CD4-positive, alpha-beta memory T cell (primary cell): Measurements from ENCODE around the gene UQCRQ. TPM values are rescaled to one million over a fixed set of nuclear protein-coding genes. Genes with fewer than 3 reads are reported as not detected.

ENCODE experiments used
- CTCF ChIA-PET: fragments of 350-600 bp; sonication (Branson Sonifier 250); formaldehyde crosslinking; loops from one replicate; lab custom pipeline; 2021; ENCODE audit warnings: inconsistent platforms; ENCODE audit not compliant: partially characterized antibody; lab: Charles Lee
- POLR2A ChIA-PET: fragments of 350-600 bp; sonication (Branson Sonifier 250); formaldehyde crosslinking; loops from one replicate; lab custom pipeline; 2021; ENCODE audit not compliant: partially characterized antibody; lab: Charles Lee
- DNase-seq, 5 donors: peaks; one replicate each; pipeline versions ENCODE4 v3.0.0 to v3.0.0-alpha.2; 2020 to 2022; ENCODE audit warnings: mixed read lengths in 1 of 5
- H3K27ac ChIP-seq: one replicate; pipeline ENCODE4 v1.7.0; 2013; ENCODE audit warnings: low read depth, low read length
- H3K27me3 ChIP-seq: 2 replicates; pipeline ENCODE4 v1.7.0; 2013; ENCODE audit warnings: mild to moderate bottlenecking, low read length, moderate library complexity; ENCODE audit not compliant: insufficient read depth
- H3K36me3 ChIP-seq: 2 replicates; pipeline ENCODE4 v1.7.0; 2013; ENCODE audit warnings: mild to moderate bottlenecking, low read length, moderate library complexity; ENCODE audit not compliant: insufficient read depth
- H3K4me1 ChIP-seq: 2 replicates; pipeline ENCODE4 v1.7.0; 2013; ENCODE audit warnings: mild to moderate bottlenecking, low read length, moderate library complexity; ENCODE audit not compliant: insufficient read depth
- H3K4me3 ChIP-seq, 2 donors: one replicate each; pipeline ENCODE4 v1.7.0; 2013; ENCODE audit warnings: low read length in 2 of 2, mild to moderate bottlenecking in 1 of 2
- H3K9me3 ChIP-seq, 2 donors: one replicate each; pipeline ENCODE4 v1.7.0; 2013; ENCODE audit warnings: low read length in 2 of 2, control low read depth in 1 of 2; ENCODE audit not compliant: control insufficient read depth in 1 of 2
- H3K27ac Mint-ChIP-seq, 7 donors: one replicate each; pipeline ENCODE4 v1.8.0; 2020 to 2021; ENCODE audit warnings: mixed read lengths in 7 of 7, mild to moderate bottlenecking in 6 of 7, inconsistent platforms in 3 of 7, moderate library complexity in 3 of 7
- H3K27me3 Mint-ChIP-seq, 2 donors: one replicate each; pipeline ENCODE4 v1.8.0; 2020 to 2021; ENCODE audit warnings: mixed read lengths in 2 of 2
- H3K36me3 Mint-ChIP-seq, 2 donors: one replicate each; pipeline ENCODE4 v1.8.0; 2020 to 2021; ENCODE audit warnings: mixed read lengths in 2 of 2, inconsistent platforms in 1 of 2, mild to moderate bottlenecking in 1 of 2
- H3K4me1 Mint-ChIP-seq, 4 donors: one replicate each; pipeline ENCODE4 v1.8.0; 2020 to 2021; ENCODE audit warnings: mixed read lengths in 4 of 4, mild to moderate bottlenecking in 1 of 4
- H3K4me3 Mint-ChIP-seq, 8 donors: one replicate each; pipeline ENCODE4 v1.8.0; 2020 to 2021; ENCODE audit warnings: mixed read lengths in 8 of 8, mild to moderate bottlenecking in 7 of 8, moderate library complexity in 6 of 8, inconsistent platforms in 3 of 8
- H3K9me3 Mint-ChIP-seq, 8 donors: one replicate each; pipeline ENCODE4 v1.8.0; 2020 to 2021; ENCODE audit warnings: mixed read lengths in 8 of 8, mild to moderate bottlenecking in 5 of 8, inconsistent platforms in 3 of 8, moderate library complexity in 1 of 8
- intact Hi-C: fragments of 100-400 bp; cut with micrococcal nuclease; formaldehyde crosslinking; loops from one replicate; pipeline ENCODE4 v1.15.1; 2023
- polyA plus RNA-seq, 2 donors: library from polyadenylated mRNA; unstranded; fragments of 300-500 nt; fragmentation: Illumina TruSeq; gene quantifications; one replicate each; pipeline ENCODE4 v1.2.3, GENCODE V29; 2021
- total RNA-seq, 2 experiments: library from RNA; stranded (reverse); gene quantifications; one replicate each; pipeline ENCODE4 v1.2.3, GENCODE V29; 2021

Gene UQCRQ
- total and polyA plus RNA-seq, 4 experiments from 2014 or later = 124 to 536 (median 299) TPM

DNA sequence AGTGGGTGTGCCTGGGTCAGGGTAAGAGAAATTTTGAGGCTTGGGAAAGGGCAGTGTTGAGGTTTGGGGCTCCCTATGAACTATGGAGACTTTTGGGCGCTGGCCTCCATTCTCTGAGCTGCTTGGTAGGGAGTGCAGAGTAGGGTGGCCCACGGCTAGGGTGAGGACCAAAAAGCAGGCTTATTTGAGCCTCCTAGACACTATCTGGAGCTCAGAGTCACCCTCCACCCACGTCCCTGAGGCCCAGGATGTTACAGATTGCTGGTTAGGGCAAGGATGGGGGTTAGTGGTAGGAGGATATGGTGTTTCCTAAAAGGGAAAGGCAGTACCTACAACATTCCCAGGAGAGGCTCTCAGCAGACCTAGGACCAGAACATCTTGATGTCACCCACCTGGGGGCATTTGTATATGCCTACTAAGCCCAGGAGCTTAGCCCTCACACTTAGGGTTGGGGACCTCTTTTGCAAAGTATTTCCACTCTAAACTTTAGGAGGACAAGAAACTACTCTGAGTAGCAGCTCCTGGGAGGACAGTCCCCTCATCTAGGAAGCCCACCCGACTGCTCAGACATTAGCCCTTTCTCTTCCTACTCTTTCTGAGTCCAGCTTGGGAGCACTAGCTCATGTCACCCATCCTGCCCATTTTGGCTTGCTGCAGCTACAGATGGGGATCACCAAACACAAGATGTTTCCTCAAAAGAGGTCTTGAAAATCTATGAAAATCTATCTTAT, 38.3 kb upstream of the UQCRQ start:
- intact Hi-C loops = loop anchor here (10.0 kb wide), 1 partner anchor 533 kb away; the partner anchor contains the start of gene SLC22A4
- no peaks in the 10 kb centered on the region for H3K4me1 ChIP-seq
- Mint-ChIP-seq H3K36me3 (no peaks in the 10 kb centered on the region), H3K4me1 (peaks cover 6 to 14% (median 8%) of the 10 kb centered on the region in 4 donors), H3K27ac (peak overlapping the region in 2 of 7 donors; percentile 8 to 19), H3K4me3 (peak overlapping the region in 2 of 8 donors; percentile 13 to 59), H3K9me3 (no peaks in the 10 kb centered on the region), H3K27me3 (peaks cover 24 to 50% of the 10 kb centered on the region in 2 donors)
- H3K9me3 ChIP-seq = no peaks in the 10 kb centered on the region
- no peak overlapping the region for H3K27ac ChIP-seq
- ChIA-PET CTCF (interaction anchor here (0.6 to 4.1 kb wide), 10 partner anchors 8 to 301 kb away, joined by 3 to 42 read pairs (median 6); no protein-coding TSS in a partner anchor), POLR2A (interaction anchor here (1.7 to 2.6 kb wide), 3 partner anchors 8 to 55 kb away, joined by 7 to 9 read pairs (median 7); partner anchors contain the start of genes GDF9 and UQCRQ)
- DNase-seq = no peak
- no peak overlapping the region for H3K4me3 ChIP-seq
- H3K36me3 ChIP-seq = no peaks in the 10 kb centered on the region
- peaks cover 20% of the 10 kb centered on the region for H3K27me3 ChIP-seq

- CTCF ChIA-PET = interaction anchor here (0.8 to 4.1 kb wide), 16 partner anchors 8 to 302 kb away, joined by 3 to 42 read pairs (median 6); no protein-coding TSS in a partner anchor
- DNase-seq = no peak
- peaks cover 5 to 14% (median 8%) of the 10 kb centered on the region in 4 donors for H3K4me1 Mint-ChIP-seq
- Histone ChIP-seq H3K4me1 (no peaks in the 10 kb centered on the region), H3K27ac (no peak overlapping the region), H3K4me3 (no peak overlapping the region), H3K27me3 (peaks cover 17% of the 10 kb centered on the region), H3K36me3 (no peaks in the 10 kb centered on the region), H3K9me3 (no peaks in the 10 kb centered on the region)
- peak overlapping the region in 1 of 7 donors; percentile 60 for H3K27ac Mint-ChIP-seq
- peaks cover 24 to 47% of the 10 kb centered on the region in 2 donors for H3K27me3 Mint-ChIP-seq
- H3K4me3 Mint-ChIP-seq = peak overlapping the region; percentile 63 to 92 (median 81)
- no peaks in the 10 kb centered on the region for H3K9me3 Mint-ChIP-seq
- POLR2A ChIA-PET = interaction anchor here (1.7 to 2.6 kb wide), 3 partner anchors 9 to 54 kb away, joined by 7 to 9 read pairs (median 7); partner anchors contain the start of genes GDF9 and UQCRQ
- intact Hi-C loops = loop anchor here (10.0 kb wide), 1 partner anchor 534 kb away; the partner anchor contains the start of gene SLC22A4
- H3K36me3 Mint-ChIP-seq = no peaks in the 10 kb centered on the region
Measured at GRCh38 chr5:132828846-132829494, 37.5 kb upstream of the UQCRQ start.

- Mint-ChIP-seq H3K9me3 (no peaks in the 10 kb centered on the region), H3K27ac (peak overlapping the region in 4 of 7 donors; percentile 12 to 83 (median 70)), H3K4me3 (peak overlapping the region; percentile 86 to 92 (median 90)), H3K4me1 (peaks cover 5 to 14% (median 8%) of the 10 kb centered on the region in 4 donors), H3K27me3 (peaks cover 21 to 45% of the 10 kb centered on the region in 2 donors), H3K36me3 (no peaks in the 10 kb centered on the region)
- POLR2A ChIA-PET = interaction anchor here (1.7 to 2.6 kb wide), 3 partner anchors 10 to 53 kb away, joined by 7 to 9 read pairs (median 7); partner anchors contain the start of genes GDF9 and UQCRQ
- CTCF ChIA-PET = interaction anchor here (1.0 to 4.1 kb wide), 13 partner anchors 9 to 61 kb away, joined by 3 to 42 read pairs (median 6); no protein-coding TSS in a partner anchor
- H3K36me3 ChIP-seq = no peaks in the 10 kb centered on the region
- H3K27me3 ChIP-seq = peaks cover 8% of the 10 kb centered on the region
- H3K4me1 ChIP-seq = no peaks in the 10 kb centered on the region
- peak; percentile 65 to 71 (median 68) for DNase-seq
- peak overlapping the region in 1 of 2 donors; percentile 58 for H3K4me3 ChIP-seq
- H3K9me3 ChIP-seq = no peaks in the 10 kb centered on the region
- intact Hi-C loops = loop anchor here (1.0 to 10.0 kb wide), 2 partner anchors 53 to 535 kb away; partner anchors contain the start of gene SLC22A4
- no peak overlapping the region for H3K27ac ChIP-seq
Measured at GRCh38 chr5:132829742-132830435, 36.6 kb upstream of the UQCRQ start.

GRCh38 chr5:132830436-132831094, 35.9 kb upstream of the UQCRQ start, which contains the start of gene SHROOM1:
Gene SHROOM1 (minus strand): TSS chr5:132830647. CDS start chr5:132826140, 4,507 bp downstream.
- DNase-seq = peak in 1 of 5 donors; percentile 19
- Mint-ChIP-seq H3K4me3 (peak within 1 kb of the TSS; percentile 86 to 92 (median 90)), H3K36me3 (no peaks in the 10 kb centered on the region), H3K4me1 (peaks cover 5 to 14% (median 8%) of the 10 kb centered on the region in 4 donors), H3K9me3 (no peaks in the 10 kb centered on the region), H3K27me3 (peaks cover 19 to 45% of the 10 kb centered on the region in 2 donors), H3K27ac (peak within 1 kb of the TSS in 4 of 7 donors; percentile 24 to 83 (median 70))
- H3K4me1 ChIP-seq = no peaks in the 10 kb centered on the region
- H3K27me3 ChIP-seq = peaks cover 5% of the 10 kb centered on the region
- H3K36me3 ChIP-seq = no peaks in the 10 kb centered on the region
- no peak within 1 kb of the TSS for H3K27ac ChIP-seq
- POLR2A ChIA-PET = interaction anchor here (2.3 to 2.6 kb wide), 2 partner anchors 10 to 53 kb away, joined by 7 to 9 read pairs; no protein-coding TSS in a partner anchor
- no peaks in the 10 kb centered on the region for H3K9me3 ChIP-seq
- peak within 1 kb of the TSS in 1 of 2 donors; percentile 58 for H3K4me3 ChIP-seq
- intact Hi-C loops = loop anchor here (1.0 kb wide), 1 partner anchor 53 kb away; no protein-coding TSS in a partner anchor
- CTCF ChIA-PET = interaction anchor here (1.7 to 4.1 kb wide), 8 partner anchors 10 to 61 kb away, joined by 5 to 42 read pairs (median 8); no protein-coding TSS in a partner anchor

DNA sequence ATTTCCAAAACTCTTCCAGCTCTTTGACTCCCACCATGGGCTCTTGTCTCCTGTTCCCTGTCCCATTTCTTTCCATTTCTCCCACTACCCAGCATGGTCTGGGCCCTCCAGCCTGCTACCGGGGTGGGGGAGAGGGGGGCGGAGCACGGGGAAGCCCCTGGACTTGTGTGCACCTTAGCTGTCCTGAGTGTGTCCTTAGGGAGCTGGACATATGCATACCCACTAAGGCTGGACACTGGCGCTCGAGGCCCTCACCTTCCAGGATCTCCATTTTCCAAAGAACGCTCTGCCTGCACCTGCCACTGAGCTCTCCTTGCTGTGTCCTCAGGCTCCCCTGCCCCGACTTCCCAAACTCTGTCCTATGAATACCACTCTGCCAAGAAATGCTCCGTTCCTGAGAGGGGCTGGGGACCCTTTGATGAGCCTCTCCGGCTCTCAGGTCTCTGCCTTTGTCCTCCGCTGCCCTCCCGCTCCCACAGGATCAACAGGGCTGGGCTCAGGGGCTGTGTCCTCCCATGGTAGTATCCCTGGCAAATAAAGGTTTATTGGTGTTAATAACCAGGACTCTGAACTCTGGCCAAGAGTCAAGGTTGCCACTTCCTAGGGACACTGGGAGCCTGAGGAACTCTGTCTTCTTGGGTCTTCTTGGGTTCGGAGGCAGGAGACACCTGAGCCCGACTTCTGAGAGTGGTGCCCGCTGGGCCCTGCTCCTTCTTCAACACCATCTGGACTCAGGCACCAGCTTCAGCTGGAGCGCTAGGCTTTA, 35.2 kb upstream of the UQCRQ start:
- no peak overlapping the region for H3K27ac ChIP-seq

More for the DNA sequence above, 35.2 kb upstream of the UQCRQ start:
- intact Hi-C loops = no loop called here
- no peak for DNase-seq
- no peaks in the 10 kb centered on the region for H3K4me1 ChIP-seq
- H3K36me3 ChIP-seq = no peaks in the 10 kb centered on the region
- Mint-ChIP-seq H3K9me3 (no peaks in the 10 kb centered on the region), H3K27me3 (peaks cover 18 to 43% of the 10 kb centered on the region in 2 donors), H3K4me3 (peak overlapping the region; percentile 62 to 85 (median 76)), H3K4me1 (peaks cover 5 to 14% (median 8%) of the 10 kb centered on the region in 4 donors), H3K36me3 (no peaks in the 10 kb centered on the region), H3K27ac (peak overlapping the region in 2 of 7 donors; percentile 11 to 24)
- ChIA-PET CTCF (interaction anchor here (1.7 to 4.1 kb wide), 4 partner anchors 11 to 52 kb away, joined by 6 to 42 read pairs (median 12); no protein-coding TSS in a partner anchor), POLR2A (no interaction called here)
- peaks cover 2% of the 10 kb centered on the region for H3K27me3 ChIP-seq
- H3K9me3 ChIP-seq = no peaks in the 10 kb centered on the region
- H3K4me3 ChIP-seq = no peak overlapping the region
